Ovary (tissue), 9 donors: ENCODE results near the gene ZNF678. TPM values are rescaled to one million over a fixed set of nuclear protein-coding genes. Genes with fewer than 3 reads are reported as not detected.
"Not testable (repeated sequence)": the region's sequence is repeated elsewhere in the genome, so short reads cannot be mapped to it uniquely, and the experiment has no call there.

ENCODE experiments used
- DNase-seq, 5 donors: peaks; one replicate each; pipeline ENCODE4 v3.0.0-alpha.2; 2019 to 2020
- H3K27ac ChIP-seq, 2 donors: fragments of 200-600 bp; one replicate each; pipeline versions ENCODE4 v1.5.1 to v1.8.0; 2019 to 2022
- H3K27me3 ChIP-seq: fragments of 200-600 bp; one replicate; pipeline ENCODE4 v1.8.0; 2022
- H3K36me3 ChIP-seq: fragments of 200-600 bp; sonication (generic); one replicate; pipeline ENCODE4 v1.5.1; 2019
- H3K4me1 ChIP-seq: one replicate; pipeline ENCODE4 v1.8.1; 2013; ENCODE audit warnings: mild to moderate bottlenecking, moderate library complexity; ENCODE audit not compliant: insufficient read depth
- H3K4me3 ChIP-seq: fragments of 200-600 bp; sonication (generic); one replicate; pipeline ENCODE4 v1.5.1; 2017
- H3K9me3 ChIP-seq, 2 donors: fragments of 200-600 bp in 1 of 2; sonication (generic) in 1 of 2; one replicate each; pipeline versions ENCODE4 v1.5.1 to v1.8.1; 2013 to 2019; ENCODE audit warnings: mild to moderate bottlenecking in 1 of 2, moderate library complexity in 1 of 2
- CTCF ChIP-seq, 3 donors: fragments of 450-650 bp in 2 of 3; fragments of 200-600 bp in 1 of 3; IDR thresholded peaks; one replicate each; pipeline versions ENCODE4 v1.5.1 to v1.8.0; 2016 to 2022; ENCODE audit warnings: antibody characterized with exemption in 3 of 3, mild to moderate bottlenecking in 1 of 3
- EP300 ChIP-seq: sonication (generic); formaldehyde crosslinking; IDR thresholded peaks from one replicate; pipeline ENCODE4 v1.6.1; 2017; ENCODE audit warnings: antibody characterized with exemption
- POLR2A ChIP-seq: fragments of 450-650 bp; IDR thresholded peaks from one replicate; pipeline ENCODE4 v1.6.1; 2017; ENCODE audit warnings: antibody characterized with exemption, mild to moderate bottlenecking, moderate library complexity
- WGBS, 3 donors: extraction: QIAGEN DNeasy Blood & Tissue Kit in 1 of 3; methylation state at CpG; one replicate each; pipeline versions ENCODE4 v1.1.5 to v1.1.7; 2013 to 2017; 5-methylcytosine and 5-hydroxymethylcytosine counted together
- intact Hi-C, 4 donors: fragments of 100-400 bp; cut with DNase I; formaldehyde crosslinking; loops; one replicate each; pipeline versions ENCODE4 v1.11.0 to v1.15.1; 2022 to 2023
- polyA plus RNA-seq, 2 donors: library from polyadenylated mRNA; stranded (reverse); fragments of 200-250 nt in 1 of 2; fragments of 350-450 nt in 1 of 2; fragmentation: Illumina TruSeq in 1 of 2; extraction: RNeasy Lipid Tissue Mini Kit (QIAGEN cat#74804) in 1 of 2; gene quantifications; one replicate each; pipeline ENCODE4 v1.2.3, GENCODE V29; 2013 to 2014
- total RNA-seq, 7 donors: library from RNA; depleted of rRNA in 2 of 7; stranded (reverse); fragments of >200 nt in 2 of 7; fragmentation: NEBNext Ultra II Directional in 3 of 7; extraction: Animal tissue kit (Norgen Biotek cat#: 25700) in 3 of 7; gene quantifications; one replicate each; pipeline versions ENCODE4 v1.1.0 to v1.2.4, GENCODE V29; 2016 to 2023
- donor health status: DM: no; HTN: no; CAD: no; lungs with moderate emphysema.
- donor health status: DM: no; HTN: no; CAD: no.
- donor health status: Bipolar disorder and iron deficiency.
- donor health status: DM: yes; HTN: yes; CAD: no.
- donor health status: DM: no; HTN: no; CAD: no.
- donor health status: DM: yes; HTN: yes; CAD: no.

The ZNF678 gene
- total and polyA plus RNA-seq, 9 donors = 2.5 to 12.0 (median 8.2) TPM

GRCh38 chr1:227603327-227603726 is 40.0 kb downstream of the ZNF678 start:
- Histone ChIP-seq H3K27me3 (no peaks in the 10 kb centered on the region), H3K9me3 (no peaks in the 10 kb centered on the region), H3K36me3 (no peaks in the 10 kb centered on the region), H3K4me1 (peaks cover 2% of the 10 kb centered on the region), H3K4me3 (no peak overlapping the region), H3K27ac (no peak overlapping the region)
- TF ChIP-seq EP300 = no peak
- no peak for TF ChIP-seq POLR2A
- no peak for TF ChIP-seq CTCF (IDR thresholded peaks at IDR 0.05)
- DNase-seq = no peak
- 97 to 100% (median 98%) methylated on average over 3 of the region's 3 CpGs for WGBS, 3 donors
- intact Hi-C loops = no loop called here

GRCh38 chr1:227604446-227604845 is 41.1 kb downstream of the ZNF678 start:
- Histone ChIP-seq H3K36me3 (no peaks in the 10 kb centered on the region), H3K4me1 (peaks cover 2% of the 10 kb centered on the region), H3K27me3 (no peaks in the 10 kb centered on the region), H3K4me3 (no peak overlapping the region), H3K9me3 (no peaks in the 10 kb centered on the region), H3K27ac (no peak overlapping the region)
- intact Hi-C loops = no loop called here
- TF ChIP-seq POLR2A (no peak), CTCF (IDR thresholded peaks at IDR 0.05) (no peak)
- no peak for DNase-seq
- 95 to 99% (median 96%) methylated on average over 3 of the region's 3 CpGs for WGBS, 3 donors

- DNase-seq, H3K4me3 ChIP-seq, H3K36me3 ChIP-seq, H3K9me3 ChIP-seq, H3K4me1 ChIP-seq, intact Hi-C loops, H3K27ac ChIP-seq, H3K27me3 ChIP-seq: not testable (repeated sequence)
- 74 to 82% (median 79%) methylated on average over 9 of the region's 9 CpGs for WGBS, 3 donors
Observed at GRCh38 chr1:227606271-227606670, 42.9 kb downstream of the ZNF678 start.

GRCh38 chr1:227607336-227607898 is 44.1 kb downstream of the ZNF678 start:
- intact Hi-C loops = no loop called here
- Histone ChIP-seq H3K9me3 (no peaks in the 10 kb centered on the region), H3K27ac (no peak overlapping the region), H3K4me3 (no peak overlapping the region), H3K36me3 (no peaks in the 10 kb centered on the region), H3K27me3 (no peaks in the 10 kb centered on the region), H3K4me1 (peaks cover 2% of the 10 kb centered on the region)
- TF ChIP-seq POLR2A (no peak), CTCF (IDR thresholded peaks at IDR 0.05) (no peak), EP300 (no peak)
- no peak for DNase-seq
- 94 to 97% (median 97%) methylated on average over 3 of the region's 3 CpGs for WGBS, 3 donors

GRCh38 chr1:227612658-227613057 is 49.3 kb downstream of the ZNF678 start:
- TF ChIP-seq EP300 (no peak), POLR2A (no peak), CTCF (IDR thresholded peaks at IDR 0.05) (no peak)
- H3K4me3 ChIP-seq = no peak overlapping the region
- no peaks in the 10 kb centered on the region for H3K9me3 ChIP-seq
- 98 to 100% (median 100%) methylated on average over 1 of the region's 1 CpG for WGBS, 3 donors
- no peaks in the 10 kb centered on the region for H3K36me3 ChIP-seq
- no peak for DNase-seq
- no peaks in the 10 kb centered on the region for H3K27me3 ChIP-seq
- intact Hi-C loops = no loop called here
- no peak overlapping the region for H3K27ac ChIP-seq
- H3K4me1 ChIP-seq = no peaks in the 10 kb centered on the region
